ENCODE measurements around the gene FAM50B. TPM values are rescaled to one million over a fixed set of nuclear protein-coding genes. Genes with fewer than 3 reads are reported as not detected.

Gene FAM50B
- total RNA-seq, 1 experiment from 2014 or later: 0.58 TPM

GRCh38 chr6:3867641-3868502, 18.7 kb downstream of the FAM50B start:
- no peaks in the 10 kb centered on the region for H3K36me3 ChIP-seq
- no peak overlapping the region for H3K27ac ChIP-seq
- peak in 1 of 2 experiments; percentile 33 for DNase-seq (ENCODE audit: low read depth in 1 of 2, low spot score in 2 of 2)
- no peaks in the 10 kb centered on the region for H3K27me3 ChIP-seq (replicated peaks)
- H3K4me1 ChIP-seq (replicated peaks): no peaks in the 10 kb centered on the region
- no peak overlapping the region for H3K4me3 ChIP-seq
- no peaks in the 10 kb centered on the region for H3K9me3 ChIP-seq (replicated peaks)

- no peaks in the 10 kb centered on the region for H3K9me3 ChIP-seq (replicated peaks)
- H3K4me3 ChIP-seq: no peak overlapping the region
- no peaks in the 10 kb centered on the region for H3K27me3 ChIP-seq (replicated peaks)
- peak in 1 of 2 experiments; percentile 9 for DNase-seq (ENCODE audit: low read depth in 1 of 2, low spot score in 2 of 2)
- no peaks in the 10 kb centered on the region for H3K4me1 ChIP-seq (replicated peaks)
- H3K36me3 ChIP-seq: no peaks in the 10 kb centered on the region
- no peak overlapping the region for H3K27ac ChIP-seq
Observed at GRCh38 chr6:3868544-3868943, 19.4 kb downstream of the FAM50B start.

GRCh38 chr6:3869284-3869631, 20.1 kb downstream of the FAM50B start:
- H3K9me3 ChIP-seq (replicated peaks): no peaks in the 10 kb centered on the region
- no peaks in the 10 kb centered on the region for H3K27me3 ChIP-seq (replicated peaks)
- no peak overlapping the region for H3K4me3 ChIP-seq
- DNase-seq (ENCODE audit: low read depth in 1 of 2, low spot score in 2 of 2): no peak
- no peak overlapping the region for H3K27ac ChIP-seq
- H3K4me1 ChIP-seq (replicated peaks): no peaks in the 10 kb centered on the region
- H3K36me3 ChIP-seq: no peaks in the 10 kb centered on the region

- Histone ChIP-seq H3K4me1 (replicated peaks) (no peaks in the 10 kb centered on the region), H3K27me3 (replicated peaks) (no peaks in the 10 kb centered on the region), H3K36me3 (no peaks in the 10 kb centered on the region), H3K4me3 (no peak overlapping the region), H3K9me3 (replicated peaks) (no peaks in the 10 kb centered on the region), H3K27ac (no peak overlapping the region)
- DNase-seq (ENCODE audit: low read depth in 1 of 2, low spot score in 2 of 2): peak in 1 of 2 experiments; percentile 25
Observed at GRCh38 chr6:3869632-3870527, 20.7 kb downstream of the FAM50B start.

- Histone ChIP-seq H3K4me3 (no peak overlapping the region), H3K27ac (no peak overlapping the region), H3K9me3 (replicated peaks) (no peaks in the 10 kb centered on the region), H3K27me3 (replicated peaks) (no peaks in the 10 kb centered on the region), H3K4me1 (replicated peaks) (no peaks in the 10 kb centered on the region), H3K36me3 (no peaks in the 10 kb centered on the region)
- DNase-seq (ENCODE audit: low read depth in 1 of 2, low spot score in 2 of 2): no peak
Observed at GRCh38 chr6:3870528-3870925, 21.4 kb downstream of the FAM50B start.

- no peaks in the 10 kb centered on the region for H3K36me3 ChIP-seq
- peak in 1 of 2 experiments; percentile 5 for DNase-seq (ENCODE audit: low read depth in 1 of 2, low spot score in 2 of 2)
- no peaks in the 10 kb centered on the region for H3K9me3 ChIP-seq (replicated peaks)
- no peaks in the 10 kb centered on the region for H3K4me1 ChIP-seq (replicated peaks)
- no peaks in the 10 kb centered on the region for H3K27me3 ChIP-seq (replicated peaks)
- no peak overlapping the region for H3K27ac ChIP-seq
- no peak overlapping the region for H3K4me3 ChIP-seq
Observed at GRCh38 chr6:3871515-3871914, 22.3 kb downstream of the FAM50B start.

GRCh38 chr6:3871939-3872338, 22.8 kb downstream of the FAM50B start:
- Histone ChIP-seq H3K9me3 (replicated peaks) (no peaks in the 10 kb centered on the region), H3K4me1 (replicated peaks) (no peaks in the 10 kb centered on the region), H3K4me3 (no peak overlapping the region), H3K36me3 (no peaks in the 10 kb centered on the region), H3K27me3 (replicated peaks) (no peaks in the 10 kb centered on the region), H3K27ac (no peak overlapping the region)
- DNase-seq (ENCODE audit: low read depth in 1 of 2, low spot score in 2 of 2): peak in 1 of 2 experiments; percentile 22

- DNase-seq (ENCODE audit: low read depth in 1 of 2, low spot score in 2 of 2): peak in 1 of 2 experiments; percentile 21
Observed at GRCh38 chr6:3872370-3872854, 23.2 kb downstream of the FAM50B start.

GRCh38 chr6:3873051-3873450, 23.9 kb downstream of the FAM50B start:
- Histone ChIP-seq H3K27ac (no peak overlapping the region), H3K9me3 (replicated peaks) (no peaks in the 10 kb centered on the region), H3K4me3 (no peak overlapping the region), H3K36me3 (no peaks in the 10 kb centered on the region), H3K27me3 (replicated peaks) (no peaks in the 10 kb centered on the region), H3K4me1 (replicated peaks) (no peaks in the 10 kb centered on the region)
- DNase-seq (ENCODE audit: low read depth in 1 of 2, low spot score in 2 of 2): peak in 1 of 2 experiments; percentile 16

More at GRCh38 chr6:3872370-3872854, 23.2 kb downstream of the FAM50B start:
- Histone ChIP-seq H3K36me3 (no peaks in the 10 kb centered on the region), H3K4me3 (no peak overlapping the region), H3K27me3 (replicated peaks) (no peaks in the 10 kb centered on the region), H3K4me1 (replicated peaks) (no peaks in the 10 kb centered on the region), H3K9me3 (replicated peaks) (no peaks in the 10 kb centered on the region), H3K27ac (no peak overlapping the region)

- H3K27ac ChIP-seq: no peak overlapping the region
- no peaks in the 10 kb centered on the region for H3K4me1 ChIP-seq (replicated peaks)
- no peaks in the 10 kb centered on the region for H3K36me3 ChIP-seq
- no peaks in the 10 kb centered on the region for H3K9me3 ChIP-seq (replicated peaks)
- no peaks in the 10 kb centered on the region for H3K27me3 ChIP-seq (replicated peaks)
- peak in 1 of 2 experiments; percentile 22 for DNase-seq (ENCODE audit: low read depth in 1 of 2, low spot score in 2 of 2)
- H3K4me3 ChIP-seq: no peak overlapping the region
Observed at GRCh38 chr6:3874069-3874468, 24.9 kb downstream of the FAM50B start.

- Histone ChIP-seq H3K27ac (no peak overlapping the region), H3K9me3 (replicated peaks) (no peaks in the 10 kb centered on the region), H3K4me1 (replicated peaks) (no peaks in the 10 kb centered on the region), H3K4me3 (no peak overlapping the region), H3K36me3 (no peaks in the 10 kb centered on the region), H3K27me3 (replicated peaks) (no peaks in the 10 kb centered on the region)
- no peak for DNase-seq (ENCODE audit: low read depth in 1 of 2, low spot score in 2 of 2)
Observed at GRCh38 chr6:3875486-3875885, 26.3 kb downstream of the FAM50B start.

GRCh38 chr6:3876101-3876500, 26.9 kb downstream of the FAM50B start:
- no peaks in the 10 kb centered on the region for H3K36me3 ChIP-seq
- H3K9me3 ChIP-seq (replicated peaks): no peaks in the 10 kb centered on the region
- DNase-seq (ENCODE audit: low read depth in 1 of 2, low spot score in 2 of 2): peak in 1 of 2 experiments; percentile 8
- H3K27me3 ChIP-seq (replicated peaks): no peaks in the 10 kb centered on the region
- no peaks in the 10 kb centered on the region for H3K4me1 ChIP-seq (replicated peaks)
- no peak overlapping the region for H3K27ac ChIP-seq
- no peak overlapping the region for H3K4me3 ChIP-seq

- H3K27ac ChIP-seq: no peak overlapping the region
- no peaks in the 10 kb centered on the region for H3K4me1 ChIP-seq (replicated peaks)
- DNase-seq (ENCODE audit: low read depth in 1 of 2, low spot score in 2 of 2): peak in 1 of 2 experiments; percentile 25
- H3K36me3 ChIP-seq: no peaks in the 10 kb centered on the region
- H3K27me3 ChIP-seq (replicated peaks): no peaks in the 10 kb centered on the region
- H3K4me3 ChIP-seq: no peak overlapping the region
- no peaks in the 10 kb centered on the region for H3K9me3 ChIP-seq (replicated peaks)
Observed at GRCh38 chr6:3876866-3877265, 27.7 kb downstream of the FAM50B start.
